Lower leg skin (tissue), 3 donors: Measurements from ENCODE around the gene SH2D4B.

ENCODE experiments used
- CTCF ChIP-seq, 3 donors: fragments of 450-650 bp; IDR thresholded peaks; one replicate each; pipeline ENCODE4 v1.5.1; 2016; ENCODE audit warnings: antibody characterized with exemption in 3 of 3, mild to moderate bottlenecking in 3 of 3, moderate library complexity in 2 of 3
- POLR2A ChIP-seq, 2 donors: fragments of 450-650 bp; IDR thresholded peaks; one replicate each; pipeline ENCODE4 v1.6.1; 2016 to 2017; ENCODE audit warnings: antibody characterized with exemption in 2 of 2, mild to moderate bottlenecking in 1 of 2, moderate library complexity in 1 of 2

GRCh38 chr10:80672613-80673012 is 134.9 kb downstream of the SH2D4B start:
- TF ChIP-seq CTCF (IDR thresholded peaks at IDR 0.05) (no peak), POLR2A (IDR thresholded peaks at IDR 0.05) (no peak)
